Upper lobe of left lung (tissue), 6 donors: ENCODE results near the gene POGK. TPM values are rescaled to one million over a fixed set of nuclear protein-coding genes. Genes with fewer than 3 reads are reported as not detected.

Experiments used
- ATAC-seq, 2 donors: fragments of 200-7000 bp; cut with Tn5 transposase; one replicate each; pipeline ENCODE4 v1.9.1; 2022; ENCODE audit warnings: mild to moderate bottlenecking in 2 of 2, moderate library complexity in 2 of 2; ENCODE audit not compliant: low FRiP score in 2 of 2
- DNase-seq, 2 donors: peaks; one replicate each; pipeline ENCODE4 v3.0.0-alpha.2; 2019 to 2020
- H3K27ac ChIP-seq, 4 donors: fragments of 200-600 bp; sonication (generic); one replicate each; pipeline ENCODE4 v1.5.1; 2016 to 2019
- H3K27me3 ChIP-seq, 4 donors: fragments of 200-600 bp; sonication (generic); one replicate each; pipeline ENCODE4 v1.5.1; 2017 to 2019
- H3K36me3 ChIP-seq, 4 donors: fragments of 200-600 bp; sonication (generic); one replicate each; pipeline ENCODE4 v1.5.1; 2016 to 2019
- H3K4me1 ChIP-seq, 4 donors: fragments of 200-600 bp; sonication (generic); one replicate each; pipeline ENCODE4 v1.5.1; 2018 to 2019
- H3K4me3 ChIP-seq, 4 donors: fragments of 200-600 bp; sonication (generic); one replicate each; pipeline ENCODE4 v1.5.1; 2017 to 2019; ENCODE audit warnings: mild to moderate bottlenecking in 2 of 4, moderate library complexity in 1 of 4
- H3K9me3 ChIP-seq, 4 donors: fragments of 200-600 bp; sonication (generic); one replicate each; pipeline ENCODE4 v1.5.1; 2018 to 2019
- CTCF ChIP-seq, 6 experiments: fragments of 450-650 bp in 4 of 6; fragments of 200-600 bp in 2 of 6; sonication (generic) in 2 of 6; IDR thresholded peaks; one replicate each; pipeline ENCODE4 v1.5.1; 2016 to 2019; ENCODE audit warnings: antibody characterized with exemption in 6 of 6
- EP300 ChIP-seq, 4 donors: sonication (generic); formaldehyde crosslinking; IDR thresholded peaks; one replicate each; pipeline ENCODE4 v1.5.1; 2017; ENCODE audit warnings: antibody characterized with exemption in 4 of 4, control low read depth in 2 of 4
- POLR2A ChIP-seq, 4 donors: fragments of 450-650 bp; IDR thresholded peaks; one replicate each; pipeline ENCODE4 v1.5.1; 2016 to 2017; ENCODE audit warnings: antibody characterized with exemption in 4 of 4, mild to moderate bottlenecking in 2 of 4
- POLR2AphosphoS5 ChIP-seq, 2 donors: sonication (generic); formaldehyde crosslinking; IDR thresholded peaks; one replicate each; pipeline ENCODE4 v1.5.1; 2017; ENCODE audit warnings: antibody characterized with exemption in 2 of 2
- WGBS, 2 donors: methylation state at CpG; one replicate each; pipeline ENCODE4 v1.1.5; 2017 to 2018; 5-methylcytosine and 5-hydroxymethylcytosine counted together
- total RNA-seq, 6 donors: library from RNA; depleted of rRNA in 4 of 6; stranded (reverse); fragments of >200 nt in 4 of 6; gene quantifications; one replicate each; pipeline versions ENCODE4 v1.1.0 to v1.2.1, GENCODE V29; 2016 to 2021
- donor health status: DM: no; HTN: no; CAD: no; lungs with moderate emphysema.
- donor health status: DM: no; HTN: yes; CAD: no; lungs with severe emphysema.

POGK gene
- total RNA-seq, 6 donors from 2014 or later = 45.9 to 78.0 (median 67.8) TPM

- DNase-seq = peak in 1 of 2 donors; percentile 80
Measured at GRCh38 chr1:166836733-166837132, 2.5 kb upstream of the POGK start.

GRCh38 chr1:166839600-166840308 is 479 bp downstream of the POGK start:
- 3 to 8% methylated on average over 8 to 36 of the region's 82 CpGs for WGBS, 2 donors

More at GRCh38 chr1:166836733-166837132, 2.5 kb upstream of the POGK start:
- 85% methylated on average over 4 of the region's 4 CpGs for WGBS, 2 donors
- peak in 2 of 4 donors; percentile 23 to 60 for TF ChIP-seq POLR2A (IDR thresholded peaks at IDR 0.05)
- no peak for TF ChIP-seq CTCF (IDR thresholded peaks at IDR 0.05)
- TF ChIP-seq EP300 (IDR thresholded peaks at IDR 0.05) = peak in 3 of 4 donors; percentile 67 to 96 (median 86)
- peak; percentile 71 to 76 for TF ChIP-seq POLR2AphosphoS5 (IDR thresholded peaks at IDR 0.05)
- Histone ChIP-seq H3K36me3 (peaks cover 0 to 8% (median 6%) of the 10 kb centered on the region in 4 donors), H3K27ac (peak overlapping the region; percentile 57 to 95 (median 84)), H3K9me3 (no peaks in the 10 kb centered on the region), H3K4me1 (peaks cover 21 to 30% (median 26%) of the 10 kb centered on the region in 4 donors), H3K27me3 (no peaks in the 10 kb centered on the region), H3K4me3 (no peak overlapping the region)
- peak in 1 of 2 donors; percentile 90 for ATAC-seq

GRCh38 chr1:166840309-166841274 is 1.3 kb downstream of the POGK start:
- Histone ChIP-seq H3K9me3 (no peaks in the 10 kb centered on the region), H3K27ac (peak overlapping the region; percentile 83 to 97 (median 93)), H3K27me3 (no peaks in the 10 kb centered on the region), H3K4me1 (peaks cover 50 to 67% (median 54%) of the 10 kb centered on the region in 4 donors), H3K4me3 (peak overlapping the region; percentile 68 to 84 (median 78)), H3K36me3 (peaks cover 5 to 45% (median 33%) of the 10 kb centered on the region in 4 donors)
- ATAC-seq = peak in 1 of 2 donors; percentile 2
- 28 to 32% methylated on average over 14 to 16 of the region's 16 CpGs for WGBS, 2 donors
- no peak for TF ChIP-seq POLR2AphosphoS5 (IDR thresholded peaks at IDR 0.05)
- peak in 1 of 4 donors; percentile 28 for TF ChIP-seq POLR2A (IDR thresholded peaks at IDR 0.05)
- peak in 1 of 2 donors; percentile 62 for DNase-seq

More at GRCh38 chr1:166839600-166840308, 479 bp downstream of the POGK start:
- peak overlapping the region; percentile 91 to 97 (median 94) for H3K27ac ChIP-seq
- ATAC-seq (peak in 1 of 2 donors; percentile 47), DNase-seq (peak; percentile 57 to 95)
- TF ChIP-seq POLR2A (IDR thresholded peaks at IDR 0.05) (no peak), EP300 (IDR thresholded peaks at IDR 0.05) (no peak), CTCF (IDR thresholded peaks at IDR 0.05) (peak in 1 of 6 experiments; percentile 27), POLR2AphosphoS5 (IDR thresholded peaks at IDR 0.05) (no peak)
- H3K27me3 ChIP-seq = no peaks in the 10 kb centered on the region
- H3K36me3 ChIP-seq = peaks cover 5 to 38% (median 30%) of the 10 kb centered on the region in 4 donors
- H3K4me1 ChIP-seq = peaks cover 49 to 60% (median 51%) of the 10 kb centered on the region in 4 donors
- H3K4me3 ChIP-seq = peak overlapping the region; percentile 68 to 84 (median 78)
- no peaks in the 10 kb centered on the region for H3K9me3 ChIP-seq

GRCh38 chr1:166843322-166843721 is 4.0 kb downstream of the POGK start:
- peaks cover 14 to 73% (median 57%) of the 10 kb centered on the region in 4 donors for H3K36me3 ChIP-seq
- H3K27me3 ChIP-seq = no peaks in the 10 kb centered on the region
- H3K4me1 ChIP-seq = peaks cover 49 to 72% (median 59%) of the 10 kb centered on the region in 4 donors
- peak overlapping the region in 1 of 4 donors; percentile 12 for H3K4me3 ChIP-seq
- no peaks in the 10 kb centered on the region for H3K9me3 ChIP-seq
- no peak for DNase-seq
- H3K27ac ChIP-seq = peak overlapping the region in 2 of 4 donors; percentile 55 to 72
- WGBS, 2 donors = 84% methylated on average over 6 of the region's 6 CpGs
- ATAC-seq = no peak
- no peak for TF ChIP-seq POLR2A (IDR thresholded peaks at IDR 0.05)
- TF ChIP-seq POLR2AphosphoS5 (IDR thresholded peaks at IDR 0.05) = no peak
- TF ChIP-seq CTCF (IDR thresholded peaks at IDR 0.05) = no peak
- no peak for TF ChIP-seq EP300 (IDR thresholded peaks at IDR 0.05)
